ENCODE results near the gene TMEM126B.
"Not testable (repeated sequence)": the region's sequence is repeated elsewhere in the genome, so short reads cannot be mapped to it uniquely, and the experiment has no call there.

TMEM126B gene

GRCh38 chr11:85627998-85628770, at the start of gene TMEM126B:
TSS of gene TMEM126B (plus strand) at chr11:85628593. CDS start at chr11:85628608, 15 bp downstream.
- peak; percentile 99 for FAIRE-seq

- FAIRE-seq: no peak
Observed at GRCh38 chr11:85582111-85582510, 46.3 kb upstream of the TMEM126B start.

GRCh38 chr11:85589373-85589772, 39.0 kb upstream of the TMEM126B start:
- FAIRE-seq: no peak

- peak; percentile 85 for FAIRE-seq
Observed at GRCh38 chr11:85590848-85591483, 37.4 kb upstream of the TMEM126B start.

- peak; percentile 99 for FAIRE-seq
Observed at GRCh38 chr11:85595285-85595884, 33.0 kb upstream of the TMEM126B start.

GRCh38 chr11:85596886-85597285, 31.5 kb upstream of the TMEM126B start:
- FAIRE-seq: no peak

- FAIRE-seq: no peak
Observed at GRCh38 chr11:85599083-85599482, 29.3 kb upstream of the TMEM126B start.

GRCh38 chr11:85602526-85603213, 25.7 kb upstream of the TMEM126B start:
- FAIRE-seq: no peak

- no peak for FAIRE-seq
Observed at GRCh38 chr11:85603220-85603619, 25.2 kb upstream of the TMEM126B start.

- FAIRE-seq: not testable (repeated sequence)
Observed at GRCh38 chr11:85606237-85606636, 22.2 kb upstream of the TMEM126B start.

GRCh38 chr11:85608621-85609020, 19.8 kb upstream of the TMEM126B start:
- not testable (repeated sequence) for FAIRE-seq

- not testable (repeated sequence) for FAIRE-seq
Observed at GRCh38 chr11:85609286-85609685, 19.1 kb upstream of the TMEM126B start.

- not testable (repeated sequence) for FAIRE-seq
Observed at GRCh38 chr11:85611643-85612042, 16.8 kb upstream of the TMEM126B start.

- FAIRE-seq: no peak
Observed at GRCh38 chr11:85619499-85619898, 8.9 kb upstream of the TMEM126B start.

GRCh38 chr11:85620256-85620655, 8.1 kb upstream of the TMEM126B start:
- no peak for FAIRE-seq

GRCh38 chr11:85626496-85626895, 1.9 kb upstream of the TMEM126B start:
- no peak for FAIRE-seq

- no peak for FAIRE-seq
Observed at GRCh38 chr11:85627332-85627997, 928 bp upstream of the TMEM126B start, which contains the start of gene DLG2. TSS of gene DLG2 (minus strand) at chr11:85627344.

GRCh38 chr11:85628771-85629341, 463 bp downstream of the TMEM126B start:
- FAIRE-seq: peak; percentile 58

GRCh38 chr11:85634747-85635146, 6.4 kb downstream of the TMEM126B start:
- no peak for FAIRE-seq

GRCh38 chr11:85643191-85643614, 14.8 kb downstream of the TMEM126B start:
- no peak for FAIRE-seq

GRCh38 chr11:85647078-85647477, 18.7 kb downstream of the TMEM126B start:
- no peak for FAIRE-seq

All from G401.6 (cell line).